HEK293 (cell line): Measurements from ENCODE around the gene INF2.

Source experiments
- CTCF ChIA-PET: fragments of 350-600 bp; formaldehyde crosslinking; extraction: SDS; loops from one replicate; lab custom pipeline; 2021; ENCODE audit warnings: antibody characterized with exemption; lab: Yijun Ruan, JAX
- POLR2A ChIA-PET: fragments of 300-600 bp; formaldehyde crosslinking; extraction: SDS; loops from one replicate; lab custom pipeline; 2020; ENCODE audit warnings: antibody characterized with exemption, inconsistent platforms; lab: Yijun Ruan, JAX
- H3K27ac ChIP-seq: fragments of 200-500 bp; sonication (Bioruptor generic); 2 replicates; pipeline ENCODE4 v1.5.1; 2014; ENCODE audit warnings: low read depth, low read length, control low read depth, inconsistent platforms; ENCODE audit errors: extremely low read depth
- H3K36me3 ChIP-seq, 2 experiments: fragments of 200-500 bp in 1 of 2; sonication (Bioruptor generic) in 1 of 2; 1 replicate in 1 of 2; 2 replicates in 1 of 2; pipeline ENCODE4 v1.5.1; 2014 to 2017; ENCODE audit warnings: inconsistent platforms in 2 of 2, low read length in 2 of 2; ENCODE audit not compliant: control insufficient read depth in 2 of 2, insufficient read depth in 1 of 2
- H3K4me1 ChIP-seq: fragments of 200-500 bp; sonication (Bioruptor generic); 2 replicates; pipeline ENCODE4 v1.5.1; 2014; ENCODE audit warnings: mild to moderate bottlenecking, low read length, inconsistent platforms; ENCODE audit not compliant: control insufficient read depth, insufficient read depth
- H3K4me3 ChIP-seq: 2 replicates; pipeline ENCODE4 v1.5.1; 2011; ENCODE audit warnings: low read depth, mild to moderate bottlenecking, control low read depth, low read length, moderate library complexity
- H3K9me3 ChIP-seq: fragments of 200-500 bp; sonication (Bioruptor generic); 2 replicates; pipeline ENCODE4 v1.5.1; 2014; ENCODE audit warnings: low read depth, low read length, inconsistent platforms; ENCODE audit not compliant: control insufficient read depth, insufficient read depth
- EGR2 ChIP-seq: fragments of 450-650 bp; formaldehyde crosslinking; IDR thresholded peaks from 2 replicates; pipeline ENCODE4 v1.5.1; 2016; ENCODE audit warnings: low read depth, missing biosample characterization, missing genetic modification characterization
- GLIS1 ChIP-seq: fragments of 450-650 bp; formaldehyde crosslinking; IDR thresholded peaks from 2 replicates; pipeline ENCODE4 v1.5.1; 2016; ENCODE audit warnings: missing biosample characterization, missing genetic modification characterization
- HOXC10 ChIP-seq: sonication (generic); formaldehyde crosslinking; IDR thresholded peaks from 2 replicates; pipeline ENCODE4 v1.8.1; 2023; ENCODE audit warnings: mild to moderate bottlenecking, missing genetic modification reagents
- WT1 ChIP-seq: fragments of 450-650 bp; formaldehyde crosslinking; IDR thresholded peaks from 2 replicates; pipeline ENCODE4 v1.5.1; 2016; ENCODE audit warnings: missing biosample characterization, missing genetic modification characterization
- ZFHX2 ChIP-seq: fragments of 450-650 bp; formaldehyde crosslinking; conservative IDR thresholded peaks from 2 replicates; pipeline ENCODE4 v1.5.1; 2016; ENCODE audit warnings: missing biosample characterization, missing genetic modification characterization
- ZNF701 ChIP-seq: fragments of 450-650 bp; formaldehyde crosslinking; IDR thresholded peaks from 2 replicates; pipeline ENCODE4 v1.5.1; 2016; ENCODE audit warnings: missing biosample characterization, missing genetic modification characterization
- TF ChIP-seq, protein P1 (sequence below): fragments of 450-650 bp; formaldehyde crosslinking; IDR thresholded peaks from 2 replicates; pipeline ENCODE4 v1.5.1; 2017; ENCODE audit warnings: missing biosample characterization, missing genetic modification characterization
- TF ChIP-seq, protein P2 (sequence below): fragments of 450-650 bp; formaldehyde crosslinking; IDR thresholded peaks from 2 replicates; pipeline ENCODE4 v1.5.1; 2016; ENCODE audit warnings: missing biosample characterization, missing genetic modification characterization
- TF ChIP-seq, protein P3 (sequence below): fragments of 450-650 bp; formaldehyde crosslinking; IDR thresholded peaks from 2 replicates; pipeline ENCODE4 v1.5.1; 2016; ENCODE audit warnings: missing biosample characterization, missing genetic modification characterization
- TF ChIP-seq, protein P4 (sequence below): fragments of 450-650 bp; IDR thresholded peaks from 2 replicates; pipeline ENCODE4 v1.5.1; 2018; ENCODE audit warnings: missing biosample characterization, mild to moderate bottlenecking, missing genetic modification characterization
- TF ChIP-seq, protein P5 (sequence below): fragments of 450-650 bp; formaldehyde crosslinking; IDR thresholded peaks from 2 replicates; pipeline ENCODE4 v1.5.1; 2017; ENCODE audit warnings: missing biosample characterization, mild to moderate bottlenecking, missing genetic modification characterization, moderate library complexity

INF2 gene

DNA sequence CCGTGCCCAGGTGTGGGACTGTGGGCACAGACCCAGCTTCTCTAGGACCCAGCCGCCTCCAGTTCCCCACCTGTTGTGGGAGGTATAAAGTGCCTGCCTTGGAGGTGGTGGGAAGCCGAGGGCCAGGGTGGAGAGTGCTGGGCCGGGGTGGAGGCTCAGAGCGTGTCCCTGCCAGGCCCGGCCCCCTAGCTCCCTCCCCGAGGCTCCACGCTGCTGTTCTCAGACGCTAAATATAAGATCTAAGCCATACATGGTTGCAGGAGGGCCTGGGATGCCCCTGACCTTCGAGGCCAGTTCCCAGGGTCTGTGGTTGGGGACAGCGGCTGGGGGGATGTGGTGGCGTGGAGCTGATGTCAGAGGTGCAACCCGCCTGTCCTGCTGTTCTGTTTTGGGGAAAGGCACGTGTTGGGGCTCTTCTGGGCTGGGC, 10.8 kb downstream of the INF2 start (continued):
- TF ChIP-seq, protein P1, sequence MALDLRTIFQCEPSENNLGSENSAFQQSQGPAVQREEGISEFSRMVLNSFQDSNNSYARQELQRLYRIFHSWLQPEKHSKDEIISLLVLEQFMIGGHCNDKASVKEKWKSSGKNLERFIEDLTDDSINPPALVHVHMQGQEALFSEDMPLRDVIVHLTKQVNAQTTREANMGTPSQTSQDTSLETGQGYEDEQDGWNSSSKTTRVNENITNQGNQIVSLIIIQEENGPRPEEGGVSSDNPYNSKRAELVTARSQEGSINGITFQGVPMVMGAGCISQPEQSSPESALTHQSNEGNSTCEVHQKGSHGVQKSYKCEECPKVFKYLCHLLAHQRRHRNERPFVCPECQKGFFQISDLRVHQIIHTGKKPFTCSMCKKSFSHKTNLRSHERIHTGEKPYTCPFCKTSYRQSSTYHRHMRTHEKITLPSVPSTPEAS: no peak
- TF ChIP-seq, protein P2, sequence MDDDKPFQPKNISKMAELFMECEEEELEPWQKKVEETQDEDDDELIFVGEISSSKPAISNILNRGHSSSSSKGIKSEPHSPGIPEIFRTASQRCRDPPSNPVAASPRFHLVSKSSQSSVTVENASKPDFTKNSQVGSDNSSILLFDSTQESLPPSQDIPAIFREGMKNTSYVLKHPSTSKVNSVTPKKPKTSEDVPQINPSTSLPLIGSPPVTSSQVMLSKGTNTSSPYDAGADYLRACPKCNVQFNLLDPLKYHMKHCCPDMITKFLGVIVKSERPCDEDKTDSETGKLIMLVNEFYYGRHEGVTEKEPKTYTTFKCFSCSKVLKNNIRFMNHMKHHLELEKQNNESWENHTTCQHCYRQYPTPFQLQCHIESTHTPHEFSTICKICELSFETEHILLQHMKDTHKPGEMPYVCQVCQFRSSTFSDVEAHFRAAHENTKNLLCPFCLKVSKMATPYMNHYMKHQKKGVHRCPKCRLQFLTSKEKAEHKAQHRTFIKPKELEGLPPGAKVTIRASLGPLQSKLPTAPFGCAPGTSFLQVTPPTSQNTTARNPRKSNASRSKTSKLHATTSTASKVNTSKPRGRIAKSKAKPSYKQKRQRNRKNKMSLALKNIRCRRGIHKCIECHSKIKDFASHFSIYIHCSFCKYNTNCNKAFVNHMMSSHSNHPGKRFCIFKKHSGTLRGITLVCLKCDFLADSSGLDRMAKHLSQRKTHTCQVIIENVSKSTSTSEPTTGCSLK: no peak
- TF ChIP-seq, protein P3, sequence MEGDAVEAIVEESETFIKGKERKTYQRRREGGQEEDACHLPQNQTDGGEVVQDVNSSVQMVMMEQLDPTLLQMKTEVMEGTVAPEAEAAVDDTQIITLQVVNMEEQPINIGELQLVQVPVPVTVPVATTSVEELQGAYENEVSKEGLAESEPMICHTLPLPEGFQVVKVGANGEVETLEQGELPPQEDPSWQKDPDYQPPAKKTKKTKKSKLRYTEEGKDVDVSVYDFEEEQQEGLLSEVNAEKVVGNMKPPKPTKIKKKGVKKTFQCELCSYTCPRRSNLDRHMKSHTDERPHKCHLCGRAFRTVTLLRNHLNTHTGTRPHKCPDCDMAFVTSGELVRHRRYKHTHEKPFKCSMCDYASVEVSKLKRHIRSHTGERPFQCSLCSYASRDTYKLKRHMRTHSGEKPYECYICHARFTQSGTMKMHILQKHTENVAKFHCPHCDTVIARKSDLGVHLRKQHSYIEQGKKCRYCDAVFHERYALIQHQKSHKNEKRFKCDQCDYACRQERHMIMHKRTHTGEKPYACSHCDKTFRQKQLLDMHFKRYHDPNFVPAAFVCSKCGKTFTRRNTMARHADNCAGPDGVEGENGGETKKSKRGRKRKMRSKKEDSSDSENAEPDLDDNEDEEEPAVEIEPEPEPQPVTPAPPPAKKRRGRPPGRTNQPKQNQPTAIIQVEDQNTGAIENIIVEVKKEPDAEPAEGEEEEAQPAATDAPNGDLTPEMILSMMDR: no peak
- TF ChIP-seq WT1: no peak
- peak; percentile 72 for TF ChIP-seq ZFHX2 (tag by site-specific recombination)

DNA sequence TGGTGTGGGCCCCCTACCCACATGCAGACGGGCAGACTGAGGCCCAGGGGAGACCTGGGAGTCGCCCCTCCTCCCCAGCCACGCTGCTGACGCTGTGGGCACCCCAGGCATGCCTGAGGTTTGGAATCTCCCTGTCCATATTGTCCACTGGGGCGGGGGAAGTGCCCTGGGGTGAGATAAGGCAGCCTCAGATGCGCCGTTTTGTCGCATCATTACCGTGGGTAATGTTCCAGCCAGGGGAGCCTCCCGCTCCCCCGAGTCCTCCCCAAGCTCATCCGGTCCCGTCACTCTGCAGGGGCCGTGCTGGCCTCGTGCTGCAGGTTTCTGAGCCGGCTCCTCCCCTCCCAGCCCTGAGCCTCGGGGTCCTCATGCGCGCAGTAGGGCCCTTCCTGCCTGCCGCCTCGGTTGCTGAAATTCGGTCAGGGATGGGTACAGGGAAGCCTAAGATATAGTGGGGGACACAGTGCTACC, 11.4 kb downstream of the INF2 start:
- H3K4me1 ChIP-seq: no peaks in the 10 kb centered on the region
- POLR2A ChIA-PET: no interaction called here
- H3K4me3 ChIP-seq: no peak overlapping the region
- CTCF ChIA-PET: interaction anchor here (1.3 kb wide), 1 partner anchor 8 kb away, joined by 3 read pairs; no protein-coding TSS in a partner anchor
- no peaks in the 10 kb centered on the region for H3K9me3 ChIP-seq
- TF ChIP-seq GLIS1 (tag by site-specific recombination): no peak
- TF ChIP-seq, protein P4, sequence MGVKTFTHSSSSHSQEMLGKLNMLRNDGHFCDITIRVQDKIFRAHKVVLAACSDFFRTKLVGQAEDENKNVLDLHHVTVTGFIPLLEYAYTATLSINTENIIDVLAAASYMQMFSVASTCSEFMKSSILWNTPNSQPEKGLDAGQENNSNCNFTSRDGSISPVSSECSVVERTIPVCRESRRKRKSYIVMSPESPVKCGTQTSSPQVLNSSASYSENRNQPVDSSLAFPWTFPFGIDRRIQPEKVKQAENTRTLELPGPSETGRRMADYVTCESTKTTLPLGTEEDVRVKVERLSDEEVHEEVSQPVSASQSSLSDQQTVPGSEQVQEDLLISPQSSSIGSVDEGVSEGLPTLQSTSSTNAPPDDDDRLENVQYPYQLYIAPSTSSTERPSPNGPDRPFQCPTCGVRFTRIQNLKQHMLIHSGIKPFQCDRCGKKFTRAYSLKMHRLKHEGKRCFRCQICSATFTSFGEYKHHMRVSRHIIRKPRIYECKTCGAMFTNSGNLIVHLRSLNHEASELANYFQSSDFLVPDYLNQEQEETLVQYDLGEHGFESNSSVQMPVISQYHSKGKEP (tag by site-specific recombination): peak; percentile 37; the same call in 1 of the 2 replicates
- TF ChIP-seq ZNF701 (tag by site-specific recombination): no peak
- no peak for TF ChIP-seq HOXC10
- TF ChIP-seq, all 188 proteins: peak for 1
- peaks cover 5 to 56% of the 10 kb centered on the region in 2 experiments; a peak in 2 of 3 replicates for H3K36me3 ChIP-seq
- H3K27ac ChIP-seq: no peak overlapping the region

DNA sequence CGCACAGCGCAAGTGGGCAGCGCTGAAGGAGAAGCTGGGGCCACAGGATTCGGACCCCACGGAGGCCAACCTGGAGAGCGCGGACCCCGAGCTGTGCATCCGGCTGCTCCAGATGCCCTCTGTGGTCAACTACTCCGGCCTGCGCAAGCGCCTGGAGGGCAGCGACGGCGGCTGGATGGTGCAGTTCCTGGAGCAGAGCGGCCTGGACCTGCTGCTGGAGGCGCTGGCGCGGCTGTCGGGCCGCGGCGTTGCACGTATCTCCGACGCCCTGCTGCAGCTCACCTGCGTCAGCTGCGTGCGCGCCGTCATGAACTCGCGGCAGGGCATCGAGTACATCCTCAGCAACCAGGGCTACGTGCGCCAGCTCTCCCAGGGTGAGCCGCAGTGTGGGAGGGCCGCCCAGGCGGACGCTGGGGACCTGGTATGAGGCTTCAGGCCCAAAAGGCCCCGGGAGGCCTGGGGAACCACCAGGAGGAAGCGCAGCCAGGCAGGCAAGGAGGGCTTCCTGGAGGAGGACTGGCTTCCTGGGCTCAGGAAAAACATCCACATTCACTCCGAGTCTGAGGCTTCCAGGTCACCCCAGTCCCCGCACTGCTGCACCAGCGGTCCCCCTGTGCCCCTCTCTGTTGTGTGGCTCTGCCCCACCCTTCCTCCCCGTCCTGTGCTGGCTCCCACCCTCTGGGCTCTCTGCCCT, 12.1 kb downstream of the INF2 start:
- TF ChIP-seq EGR2: no peak
- TF ChIP-seq, protein P5, sequence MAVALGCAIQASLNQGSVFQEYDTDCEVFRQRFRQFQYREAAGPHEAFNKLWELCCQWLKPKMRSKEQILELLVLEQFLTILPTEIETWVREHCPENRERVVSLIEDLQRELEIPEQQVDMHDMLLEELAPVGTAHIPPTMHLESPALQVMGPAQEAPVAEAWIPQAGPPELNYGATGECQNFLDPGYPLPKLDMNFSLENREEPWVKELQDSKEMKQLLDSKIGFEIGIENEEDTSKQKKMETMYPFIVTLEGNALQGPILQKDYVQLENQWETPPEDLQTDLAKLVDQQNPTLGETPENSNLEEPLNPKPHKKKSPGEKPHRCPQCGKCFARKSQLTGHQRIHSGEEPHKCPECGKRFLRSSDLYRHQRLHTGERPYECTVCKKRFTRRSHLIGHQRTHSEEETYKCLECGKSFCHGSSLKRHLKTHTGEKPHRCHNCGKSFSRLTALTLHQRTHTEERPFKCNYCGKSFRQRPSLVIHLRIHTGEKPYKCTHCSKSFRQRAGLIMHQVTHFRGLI (tag by site-specific recombination): 0 out of 2 replicates have a peak, but pooled peaks have one; percentile 21
- H3K27ac ChIP-seq: no peak overlapping the region
- POLR2A ChIA-PET: no interaction called here
- peaks cover 5 to 52% of the 10 kb centered on the region in 2 experiments; a peak in 2 of 3 replicates for H3K36me3 ChIP-seq
- no peaks in the 10 kb centered on the region for H3K9me3 ChIP-seq
- H3K4me1 ChIP-seq: no peaks in the 10 kb centered on the region
- CTCF ChIA-PET: interaction anchor here (0.5 kb wide), 1 partner anchor 10 kb away, joined by 4 read pairs; no protein-coding TSS in a partner anchor
- H3K4me3 ChIP-seq: no peak overlapping the region
